Stimulated activated CD8-positive, alpha-beta memory T cell treated with anti-CD3 and anti-CD28 coated beads, Interleukin-7, amount 100 ng/mL, for 1 hour (primary cell): ENCODE data around the gene PPFIA2.
"Not testable (repeated sequence)": the region's sequence is repeated elsewhere in the genome, so short reads cannot be mapped to it uniquely, and the experiment has no call there.

ENCODE experiments used
- DNase-seq, 2 donors: peaks; one replicate each; pipeline ENCODE4 v3.0.0-alpha.2; 2020; ENCODE audit warnings: low read depth in 2 of 2

The PPFIA2 gene

DNA sequence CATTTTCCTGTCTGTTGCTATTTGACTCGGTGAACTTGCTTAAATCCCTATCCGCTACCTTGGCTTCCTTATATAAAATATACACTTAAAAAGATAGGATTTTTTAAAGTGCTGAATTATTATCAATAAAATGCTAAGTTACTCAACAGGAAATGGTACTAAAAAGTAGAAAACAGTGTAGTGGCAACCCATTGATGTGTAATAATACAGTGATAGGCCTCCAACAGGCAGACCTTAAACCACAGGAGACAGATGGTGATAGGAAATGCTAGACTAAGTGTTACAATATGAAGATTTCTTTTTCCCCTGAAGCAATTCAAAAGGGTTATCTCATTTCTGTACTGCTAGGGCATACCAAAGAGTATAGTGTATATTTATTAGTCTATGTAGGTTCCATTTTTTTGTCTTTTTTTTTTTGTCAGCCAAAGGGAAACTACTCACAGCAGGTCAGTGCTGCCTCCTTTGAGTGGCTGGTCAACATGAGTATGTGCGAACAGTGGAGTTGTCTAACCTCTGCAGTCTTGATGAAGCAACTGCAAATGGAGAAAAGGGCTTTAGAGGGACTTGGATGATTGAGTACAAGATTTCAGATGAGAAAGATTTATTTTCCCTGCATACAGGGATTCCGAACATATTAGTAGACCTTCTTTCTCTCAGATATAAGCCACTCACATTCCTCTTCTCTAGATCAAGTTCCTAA is 497.5 kb downstream of the PPFIA2 start:
- no peak for DNase-seq

GRCh38 chr12:81259360-81259759 is 499.8 kb downstream of the PPFIA2 start:
- DNase-seq, result no peak

DNA sequence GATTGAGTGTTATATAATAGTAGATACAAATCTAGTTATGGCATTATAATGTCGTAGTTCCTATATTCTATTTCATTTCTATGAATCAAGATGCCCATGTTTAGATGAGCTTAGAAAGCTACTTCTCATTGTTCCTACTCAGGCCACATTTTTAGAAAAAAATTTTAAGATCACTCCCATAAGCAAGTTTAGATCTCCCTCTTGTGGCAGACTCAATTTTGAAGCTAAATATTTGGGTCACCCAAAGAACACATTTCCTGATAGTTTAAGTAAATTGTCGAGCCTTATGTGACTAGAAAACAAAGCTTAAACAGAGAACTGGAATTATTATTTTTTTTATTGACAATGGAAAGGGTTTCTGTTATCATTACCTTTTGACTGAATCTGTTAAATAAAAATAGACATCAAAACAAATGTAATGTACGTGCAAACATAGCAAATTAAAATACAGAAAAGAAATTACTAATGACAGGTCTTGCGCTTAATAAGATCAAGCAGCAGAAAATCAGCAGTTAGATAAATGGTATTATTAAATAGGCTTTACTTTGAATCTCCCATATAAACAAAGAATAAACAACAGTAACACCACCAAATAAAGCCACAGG is 501.1 kb downstream of the PPFIA2 start:
- DNase-seq, result no peak

GRCh38 chr12:81255947-81256346 is 503.2 kb downstream of the PPFIA2 start:
- no peak for DNase-seq

GRCh38 chr12:81255456-81255855 is 503.7 kb downstream of the PPFIA2 start:
- DNase-seq, result no peak

GRCh38 chr12:81253360-81253759 is 505.8 kb downstream of the PPFIA2 start:
- DNase-seq, result no peak

DNA sequence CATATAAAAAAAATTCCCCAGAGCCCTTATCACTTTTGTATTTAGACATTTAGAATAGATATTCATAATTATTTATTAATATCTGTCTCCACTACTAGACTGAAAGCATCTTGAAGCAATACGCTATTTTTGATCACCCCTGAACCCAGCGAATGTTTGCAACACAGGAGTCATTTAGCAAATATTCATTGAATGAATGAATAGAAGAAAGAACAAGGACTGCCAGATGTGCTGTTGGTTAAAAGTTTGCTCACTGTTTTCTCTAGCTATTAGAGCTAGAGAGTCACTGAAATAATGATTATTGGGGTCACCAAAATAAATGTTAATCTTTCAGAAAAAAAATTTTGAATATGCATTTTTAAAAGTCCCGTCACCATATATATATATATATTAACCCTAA is 506.9 kb downstream of the PPFIA2 start:
- no peak for DNase-seq

DNA sequence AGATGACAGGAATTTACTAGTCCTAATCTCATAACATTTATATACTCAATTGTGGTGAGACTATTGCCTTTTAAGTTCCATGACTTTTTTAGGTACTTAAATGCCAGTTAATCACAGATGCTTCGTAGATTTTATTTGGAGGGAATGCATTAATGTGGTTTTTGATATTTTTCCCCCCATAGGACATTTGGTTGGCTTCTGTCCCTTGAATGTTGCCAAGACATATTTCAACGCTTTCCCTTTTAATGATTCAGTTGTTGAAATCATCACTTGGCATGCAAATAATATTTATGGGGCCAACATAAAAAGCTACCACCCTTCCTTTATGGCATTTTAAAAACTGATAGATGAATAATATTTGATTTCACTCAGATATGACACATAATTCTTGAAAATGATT is 509.2 kb downstream of the PPFIA2 start:
- no peak for DNase-seq

GRCh38 chr12:81245907-81246570 is 513.1 kb downstream of the PPFIA2 start:
- DNase-seq, result no peak

DNA sequence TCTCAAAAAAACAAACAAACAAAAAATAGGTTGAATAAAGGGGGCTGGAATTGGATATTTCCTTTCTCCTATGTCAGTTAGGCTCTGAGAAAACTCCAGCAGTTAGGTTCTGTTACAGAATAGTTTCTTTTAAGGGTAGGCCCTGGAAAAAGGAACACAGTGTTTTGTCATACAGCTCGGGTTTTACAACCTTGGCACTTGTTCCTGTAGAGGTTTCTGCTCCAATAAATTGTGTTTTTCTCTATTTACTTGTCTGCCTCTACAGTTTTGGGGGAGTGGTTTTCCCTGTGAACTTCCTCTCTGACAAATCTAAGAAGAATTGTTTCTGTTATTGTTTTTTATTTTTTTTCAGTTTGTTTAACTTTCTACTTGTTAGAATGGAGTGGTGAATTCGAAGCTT is 513.7 kb downstream of the PPFIA2 start:
- DNase-seq, result no peak

DNA sequence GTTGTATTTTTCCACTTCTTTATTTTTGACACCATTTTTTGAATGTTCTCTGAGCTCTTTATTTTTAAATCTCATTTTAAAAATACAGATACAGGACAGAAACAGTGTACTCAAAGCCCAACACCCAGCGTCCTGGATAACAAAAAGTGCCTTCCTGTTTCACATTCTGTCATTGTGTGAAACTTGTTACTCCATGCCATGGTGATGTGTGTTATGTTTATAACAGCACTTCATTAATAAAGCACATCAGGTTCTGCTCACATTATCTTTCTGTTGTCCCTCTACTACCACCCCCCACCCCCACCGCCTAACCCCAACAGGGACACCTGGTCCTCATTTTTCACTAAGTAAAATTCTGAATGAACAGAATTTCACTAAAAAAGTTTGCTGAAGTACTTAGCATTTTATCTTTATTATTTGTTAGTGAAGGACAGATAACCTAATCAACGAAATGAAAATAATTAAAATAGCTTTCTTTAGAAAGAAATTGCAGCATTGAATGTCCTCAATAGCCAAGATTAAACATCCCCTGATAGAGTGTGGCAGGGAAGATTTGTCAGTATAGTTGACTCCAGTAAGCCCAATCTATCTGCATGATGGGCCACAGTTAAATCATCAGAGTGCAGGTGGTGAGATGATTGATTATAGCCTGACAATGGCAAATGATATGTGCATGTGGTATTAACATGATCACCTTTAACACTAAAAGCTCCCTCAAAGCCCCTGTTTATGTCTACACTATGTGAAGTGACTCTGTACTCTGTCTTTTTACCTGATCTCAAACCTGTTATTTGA is 527.4 kb downstream of the PPFIA2 start:
- no peak for DNase-seq

GRCh38 chr12:81229759-81230158 is 529.4 kb downstream of the PPFIA2 start:
- no peak for DNase-seq

DNA sequence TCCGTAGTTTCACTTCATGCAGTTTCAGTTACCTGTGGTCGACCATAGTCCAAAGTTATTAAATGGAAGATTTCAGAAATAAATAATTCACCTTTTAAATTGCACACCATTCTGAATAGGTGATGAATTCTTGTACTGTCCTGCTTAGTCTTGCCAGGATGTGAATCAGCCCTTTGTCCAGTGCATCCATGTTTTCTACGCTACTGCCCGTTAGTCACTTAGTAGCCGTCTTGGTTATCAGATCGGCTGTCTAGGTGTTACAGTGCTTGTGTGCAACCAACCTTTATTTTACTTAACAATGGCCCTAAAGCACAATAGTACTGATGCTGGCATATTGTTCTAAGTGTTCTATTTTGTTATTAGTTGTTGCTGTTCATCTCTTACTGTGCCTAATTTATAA is 534.5 kb downstream of the PPFIA2 start:
- DNase-seq, result no peak

DNA sequence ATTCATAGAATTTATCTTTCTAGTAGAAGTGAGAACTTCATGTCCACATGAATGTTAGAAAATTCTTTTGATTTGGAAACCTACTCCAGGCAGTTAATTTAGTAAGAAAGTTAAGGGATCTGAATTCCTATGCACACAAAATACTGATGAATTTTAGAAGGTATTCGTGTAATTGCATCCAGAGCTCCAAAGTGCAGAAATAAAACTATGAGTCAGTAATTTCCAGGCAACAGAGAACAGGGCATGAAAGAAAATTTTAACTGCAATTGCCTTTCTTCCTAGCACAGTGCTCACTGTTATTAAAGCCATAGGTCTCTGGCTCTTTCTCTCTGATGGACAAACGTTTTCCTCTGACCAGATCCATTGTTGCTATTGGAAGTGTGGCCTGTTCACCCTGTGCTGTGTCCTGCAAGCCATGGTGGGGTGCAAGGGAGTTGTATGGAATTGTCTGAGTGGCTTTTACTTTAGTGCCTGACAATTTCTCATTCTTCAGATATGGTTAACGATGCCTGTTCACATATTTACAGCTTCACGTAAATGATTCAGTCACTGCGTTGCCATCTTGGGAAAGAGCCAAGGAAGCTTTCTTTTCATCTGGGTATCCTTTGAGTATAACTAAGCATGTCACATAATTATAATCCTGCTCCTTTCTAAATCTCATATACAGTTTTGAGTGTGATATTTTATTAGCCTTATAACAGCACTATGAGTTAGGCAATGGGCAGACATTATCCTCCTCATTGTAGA is 536.1 kb downstream of the PPFIA2 start:
- no peak for DNase-seq

DNA sequence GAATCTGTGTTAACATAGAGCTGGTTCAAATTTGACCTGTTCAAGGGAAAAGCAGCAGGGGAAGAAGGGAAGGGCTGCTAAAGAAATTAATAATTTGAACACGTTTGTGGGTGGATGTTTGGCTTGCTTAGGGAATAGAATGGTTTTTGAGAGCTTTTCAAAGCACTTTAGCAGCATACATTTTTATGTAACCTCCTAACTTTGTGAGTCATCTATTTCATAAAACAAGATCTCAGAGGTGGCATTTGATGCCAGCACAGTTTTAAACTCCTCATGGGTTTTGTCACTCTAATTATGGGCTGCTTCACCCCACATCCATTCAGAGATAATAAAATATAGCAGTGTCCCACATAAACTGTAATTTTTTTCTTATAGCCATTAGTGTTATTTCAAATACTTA is 537.5 kb downstream of the PPFIA2 start:
- DNase-seq, result no peak

DNA sequence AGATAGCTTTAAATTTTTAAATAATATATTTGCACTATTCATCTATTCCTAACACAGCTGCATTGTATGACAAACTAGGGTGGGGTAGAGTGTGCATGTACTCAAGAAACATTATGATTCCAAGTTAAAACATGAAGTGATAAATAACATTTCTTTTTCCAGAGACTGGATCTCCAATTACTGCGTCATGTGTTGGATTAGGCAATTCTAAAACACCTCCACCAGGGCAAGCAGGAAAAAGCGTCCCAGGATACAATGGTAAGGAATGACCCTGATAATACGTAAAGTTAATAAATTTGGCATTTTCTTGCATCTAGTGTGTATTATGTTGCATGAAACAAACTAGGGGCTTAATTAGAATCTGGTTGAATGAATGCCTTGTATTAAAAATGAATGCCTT is 542.4 kb downstream of the PPFIA2 start:
- DNase-seq, result no peak

DNA sequence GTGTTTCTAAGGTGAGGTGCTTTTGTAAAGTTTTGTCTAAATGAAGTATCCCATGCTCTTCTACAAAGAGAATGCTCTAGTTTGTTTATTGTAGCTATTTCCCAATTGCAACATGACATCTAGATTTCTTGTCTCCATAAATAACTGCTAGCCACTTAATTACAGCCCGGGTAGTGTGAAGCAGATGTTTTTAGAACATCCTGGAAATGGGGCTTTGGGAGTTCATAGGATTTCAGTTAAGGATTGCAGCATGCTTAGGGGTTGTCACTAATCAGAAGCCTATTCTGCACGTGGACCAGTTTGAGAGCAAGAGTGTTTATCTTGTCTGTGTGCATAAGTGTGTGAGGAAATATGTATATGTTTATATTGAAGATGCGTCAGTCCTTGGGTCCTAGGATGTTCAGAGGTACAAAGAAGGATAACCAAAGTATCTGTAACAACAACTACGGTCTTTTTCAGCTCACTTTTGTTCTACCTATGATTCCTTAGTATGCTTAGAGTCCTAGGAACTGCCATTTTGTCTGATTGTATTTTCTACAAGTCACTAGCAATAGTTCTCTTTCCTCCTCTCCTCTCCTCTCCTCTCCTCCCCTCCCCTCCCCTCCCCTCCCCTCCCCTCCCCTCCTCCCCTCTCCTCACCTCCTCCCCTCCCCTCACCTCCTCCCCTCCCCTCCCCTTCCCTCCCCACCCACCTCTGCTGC is 546.0 kb downstream of the PPFIA2 start:
- DNase-seq, result no peak

DNA sequence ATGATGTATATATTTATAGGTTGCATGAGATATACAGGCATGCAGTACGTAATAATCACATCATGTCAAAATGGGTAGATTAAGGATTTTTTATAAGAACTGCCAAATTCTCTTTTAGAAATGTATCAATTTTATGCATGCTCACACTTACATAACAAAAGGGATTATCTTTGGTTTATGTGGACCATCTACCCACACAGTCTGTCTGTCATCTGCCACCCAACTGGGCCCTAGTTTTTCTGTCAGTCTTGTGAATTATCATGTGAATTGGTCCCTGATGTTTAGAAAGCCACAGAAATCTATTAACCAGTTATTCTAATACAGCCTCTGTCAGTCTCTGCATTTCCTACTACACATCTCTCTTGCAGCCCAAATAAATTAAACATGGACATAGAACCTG is 547.8 kb downstream of the PPFIA2 start:
- no peak for DNase-seq

GRCh38 chr12:81209772-81210225 is 549.4 kb downstream of the PPFIA2 start:
- not testable (repeated sequence) for DNase-seq

- no peak for DNase-seq
These were observed 550.1 kb downstream of the PPFIA2 start for GRCh38 chr12:81209012-81209411.
